HCT116 (cell line): Measurements from ENCODE around the gene CYP26B1. TPM values are rescaled to one million over a fixed set of nuclear protein-coding genes. Genes with fewer than 3 reads are reported as not detected.

Source experiments
- ATAC-seq: fragments of 200-7000 bp; cut with Tn5 transposase; 2 replicates; pipeline ENCODE4 v1.9.1; 2020; ENCODE audit warnings: mild to moderate bottlenecking, moderate library complexity
- BruUV-seq: library from RNA; stranded (reverse); fragments of 400-500 nt; replicated peaks from 2 replicates; lab custom pipeline; 2021; lab: Mats Ljungman, UMichigan
- CTCF ChIA-PET: fragments of 300-600 bp; sonication (Branson Sonifier 250); formaldehyde crosslinking; loops from one replicate; lab custom pipeline; 2021; ENCODE audit warnings: antibody characterized with exemption; lab: Charles Lee
- POLR2A ChIA-PET: fragments of 300-600, 350-600 bp; sonication (Branson Sonifier 250); formaldehyde crosslinking; loops from one replicate; lab custom pipeline; 2021; ENCODE audit warnings: antibody characterized with exemption; lab: Charles Lee
- RAD21 ChIA-PET, 2 experiments: fragments of 300-600 bp; sonication (Branson Sonifier 250); formaldehyde crosslinking; loops; one replicate each; lab custom pipeline; 2023; ENCODE audit warnings: low total read pairs in 2 of 2; ENCODE audit not compliant: uncharacterized antibody in 2 of 2, unreplicated experiment in 2 of 2, low non-redundant PET in 1 of 2; lab: Charles Lee
- DNase-seq: peaks from one replicate; pipeline ENCODE4 v3.0.0-alpha.2; 2010; ENCODE audit warnings: low read depth, low spot score
- H2AFZ ChIP-seq: fragments of 200-600 bp; shearing (Covaris generic), sonication (generic); 2 replicates; pipeline ENCODE4 v1.6.1; 2017; ENCODE audit warnings: low read depth, mixed run types, mixed read lengths, antibody characterized with exemption, low read length; ENCODE audit not compliant: poor library complexity, severe bottlenecking
- H3K27ac ChIP-seq: 2 replicates; pipeline ENCODE4 v1.5.1; 2012; ENCODE audit warnings: low read depth, low read length
- H3K27me3 ChIP-seq: fragments of 200-600 bp; sonication (generic); 2 replicates; pipeline ENCODE4 v1.6.1; 2016; ENCODE audit warnings: mixed run types, low read length, mixed read lengths; ENCODE audit not compliant: insufficient read depth
- H3K36me3 ChIP-seq, 2 experiments: fragments of 200-500 bp in 1 of 2; fragments of 200-600 bp in 1 of 2; sonication (Bioruptor generic) in 1 of 2; sonication (generic) in 1 of 2; 2 replicates each; pipeline versions ENCODE4 v1.5.1 to v1.6.1; 2014 to 2016; ENCODE audit warnings: low read length in 2 of 2, inconsistent platforms in 1 of 2, mixed read lengths in 1 of 2, mixed run types in 1 of 2; ENCODE audit not compliant: insufficient read depth in 2 of 2, control insufficient read depth in 1 of 2
- H3K4me1 ChIP-seq, 2 experiments: fragments of 200-600 bp in 1 of 2; sonication (generic) in 1 of 2; 2 replicates each; pipeline versions ENCODE4 v1.5.1 to v1.6.1; 2012 to 2017; ENCODE audit warnings: low read length in 2 of 2, inconsistent platforms in 1 of 2, mild to moderate bottlenecking in 1 of 2, mixed read lengths in 1 of 2, mixed run types in 1 of 2, moderate library complexity in 1 of 2; ENCODE audit not compliant: insufficient read depth in 2 of 2, control insufficient read depth in 1 of 2
- H3K4me2 ChIP-seq: fragments of 200-600 bp; sonication (generic); 2 replicates; pipeline ENCODE4 v1.6.1; 2017; ENCODE audit warnings: mixed run types, low read length, mixed read lengths
- H3K4me3 ChIP-seq, 2 experiments: fragments of 200-600 bp in 1 of 2; sonication (generic) in 1 of 2; replicated peaks in 1 of 2; 2 replicates each; pipeline ENCODE4 v1.5.1; 2011 to 2016; ENCODE audit warnings: low read length in 2 of 2, control low read depth in 1 of 2, low read depth in 1 of 2, mild to moderate bottlenecking in 1 of 2, mixed read lengths in 1 of 2, mixed run types in 1 of 2
- H3K79me2 ChIP-seq: fragments of 200-600 bp; sonication (generic); 2 replicates; pipeline ENCODE4 v1.6.1; 2017; ENCODE audit warnings: mild to moderate bottlenecking, mixed run types, low read length, moderate library complexity, mixed read lengths; ENCODE audit not compliant: insufficient read depth
- H3K9ac ChIP-seq: fragments of 200-600 bp; sonication (generic); 2 replicates; pipeline ENCODE4 v1.6.1; 2016; ENCODE audit warnings: low read length, mixed read lengths
- H3K9me2 ChIP-seq: fragments of 200-600 bp; sonication (generic), shearing (Covaris generic); 2 replicates; pipeline ENCODE4 v1.6.1; 2017; ENCODE audit warnings: mixed run types, mild to moderate bottlenecking, moderate library complexity; ENCODE audit not compliant: insufficient read depth
- H3K9me3 ChIP-seq, 2 experiments: fragments of 200-500 bp in 1 of 2; fragments of 200-600 bp in 1 of 2; sonication (Bioruptor generic) in 1 of 2; sonication (generic) in 1 of 2; 2 replicates each; pipeline ENCODE4 v1.6.1; 2014 to 2017; ENCODE audit warnings: low read length in 2 of 2, mixed read lengths in 2 of 2, inconsistent platforms in 1 of 2, low read depth in 1 of 2, mild to moderate bottlenecking in 1 of 2, mixed run types in 1 of 2, moderate library complexity in 1 of 2; ENCODE audit not compliant: control insufficient read depth in 1 of 2, insufficient read depth in 1 of 2
- H4K20me1 ChIP-seq: fragments of 200-600 bp; sonication (generic), shearing (Covaris generic); 2 replicates; pipeline ENCODE4 v1.6.1; 2017; ENCODE audit warnings: mixed run types, mild to moderate bottlenecking, moderate library complexity; ENCODE audit not compliant: insufficient read depth
- ATF3 ChIP-seq: IDR thresholded peaks from 2 replicates; pipeline ENCODE4 v1.6.1; 2012
- CEBPB ChIP-seq: IDR thresholded peaks from 2 replicates; pipeline ENCODE4 v1.6.1; 2012; ENCODE audit warnings: low read depth
- ELF1 ChIP-seq: IDR thresholded peaks from 2 replicates; pipeline ENCODE4 v1.6.1; 2012; ENCODE audit warnings: low read depth, borderline replicate concordance
- EZH2phosphoT487 ChIP-seq: fragments of 200-600 bp; IDR thresholded peaks from 2 replicates; pipeline ENCODE4 v1.6.1; 2018; ENCODE audit warnings: antibody characterized with exemption, borderline replicate concordance
- FOSL1 ChIP-seq: IDR thresholded peaks from 2 replicates; pipeline ENCODE4 v1.6.1; 2012; ENCODE audit warnings: low read depth
- JUND ChIP-seq: IDR thresholded peaks from 2 replicates; pipeline ENCODE4 v1.6.1; 2012
- POLR2A ChIP-seq: IDR thresholded peaks from 2 replicates; pipeline ENCODE4 v1.7.0; 2011; ENCODE audit warnings: borderline replicate concordance; ENCODE audit not compliant: insufficient read depth, insufficient read length; ENCODE audit errors: extremely low read depth
- POLR2AphosphoS5 ChIP-seq: IDR thresholded peaks from 2 replicates; pipeline ENCODE4 v1.6.1; 2011; ENCODE audit warnings: mild to moderate bottlenecking, low read depth, low read length, moderate library complexity
- SIN3A ChIP-seq: IDR thresholded peaks from 2 replicates; pipeline ENCODE4 v1.6.1; 2012; ENCODE audit warnings: low read depth
- SP1 ChIP-seq: IDR thresholded peaks from 2 replicates; pipeline ENCODE4 v1.6.1; 2012; ENCODE audit warnings: low read depth
- TCF7L2 ChIP-seq: IDR thresholded peaks from 2 replicates; pipeline ENCODE4 v1.7.0; 2011; ENCODE audit warnings: borderline replicate concordance, inconsistent platforms; ENCODE audit not compliant: insufficient read depth, insufficient read length; ENCODE audit errors: extremely low read depth
- YY1 ChIP-seq: IDR thresholded peaks from 2 replicates; pipeline ENCODE4 v1.6.1; 2011; ENCODE audit warnings: low read length, low read depth, moderate library complexity, mild to moderate bottlenecking; ENCODE audit not compliant: insufficient replicate concordance; ENCODE audit errors: extremely low read depth
- ZFX ChIP-seq: fragments of 450-650 bp; IDR thresholded peaks from 2 replicates; pipeline ENCODE4 v1.6.1; 2017
- ZNF274 ChIP-seq: fragments of 200-500 bp; sonication (Bioruptor generic); IDR thresholded peaks from 2 replicates; pipeline ENCODE4 v1.6.1; 2014; ENCODE audit warnings: mild to moderate bottlenecking, low read depth, low read length, inconsistent platforms
- intact Hi-C: fragments of 100-400 bp; cut with micrococcal nuclease; formaldehyde crosslinking; loops from 2 replicates; pipeline ENCODE4 v1.10.0; 2022
- total RNA-seq: library from RNA; stranded (reverse); gene quantifications from one replicate; pipeline ENCODE4 v1.2.1, GENCODE V29; 2021; ENCODE audit not compliant: unreplicated experiment
- TF ChIP-seq, protein P1 (sequence below): IDR thresholded peaks from 2 replicates; pipeline ENCODE4 v1.6.1; 2012
- TF ChIP-seq, protein P2 (sequence below): IDR thresholded peaks from 2 replicates; pipeline ENCODE4 v1.6.1; 2011; ENCODE audit warnings: mild to moderate bottlenecking, low read length, moderate library complexity; ENCODE audit not compliant: insufficient replicate concordance; ENCODE audit errors: extremely low read depth
- TF ChIP-seq, protein P3 (sequence below): IDR thresholded peaks from 2 replicates; pipeline ENCODE4 v1.6.1; 2012; ENCODE audit warnings: low read depth

CYP26B1 gene
- total RNA-seq, 1 experiment from 2014 or later: 21.1 TPM

GRCh38 chr2:72109291-72109690, 38.4 kb downstream of the CYP26B1 start:
- no peaks in the 10 kb centered on the region for H3K9me3 ChIP-seq
- ATAC-seq (no peak), DNase-seq (no peak)
- CTCF ChIA-PET: no interaction called here
- H3K27me3 ChIP-seq: no peaks in the 10 kb centered on the region
- H2AFZ ChIP-seq: no peak overlapping the region
- H3K9ac ChIP-seq: no peak overlapping the region
- no peak overlapping the region for H3K4me2 ChIP-seq
- RAD21 ChIA-PET: no interaction called here
- H3K9me2 ChIP-seq: no peaks in the 10 kb centered on the region
- intact Hi-C loops: no loop called here
- H4K20me1 ChIP-seq: no peaks in the 10 kb centered on the region
- no peaks in the 10 kb centered on the region for H3K79me2 ChIP-seq
- no peak overlapping the region for H3K4me3 ChIP-seq
- POLR2A ChIA-PET: no interaction called here
- H3K4me1 ChIP-seq: peaks cover 0 to 4% of the 10 kb centered on the region in 2 experiments; a peak in 1 of 4 replicates
- H3K27ac ChIP-seq: no peak overlapping the region
- no peaks in the 10 kb centered on the region for H3K36me3 ChIP-seq
- BruUV-seq: no TSS peak
- TF ChIP-seq YY1 (no peak), POLR2A (no peak), ZFX (no peak), SP1 (no peak), JUND (no peak), FOSL1 (no peak), CEBPB (no peak), EZH2phosphoT487 (no peak), TCF7L2 (no peak), ATF3 (no peak), ELF1 (no peak), ZNF274 (no peak), SIN3A (no peak), POLR2AphosphoS5 (no peak)
- TF ChIP-seq, protein P1, sequence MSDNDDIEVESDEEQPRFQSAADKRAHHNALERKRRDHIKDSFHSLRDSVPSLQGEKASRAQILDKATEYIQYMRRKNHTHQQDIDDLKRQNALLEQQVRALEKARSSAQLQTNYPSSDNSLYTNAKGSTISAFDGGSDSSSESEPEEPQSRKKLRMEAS: no peak
- TF ChIP-seq, protein P2, sequence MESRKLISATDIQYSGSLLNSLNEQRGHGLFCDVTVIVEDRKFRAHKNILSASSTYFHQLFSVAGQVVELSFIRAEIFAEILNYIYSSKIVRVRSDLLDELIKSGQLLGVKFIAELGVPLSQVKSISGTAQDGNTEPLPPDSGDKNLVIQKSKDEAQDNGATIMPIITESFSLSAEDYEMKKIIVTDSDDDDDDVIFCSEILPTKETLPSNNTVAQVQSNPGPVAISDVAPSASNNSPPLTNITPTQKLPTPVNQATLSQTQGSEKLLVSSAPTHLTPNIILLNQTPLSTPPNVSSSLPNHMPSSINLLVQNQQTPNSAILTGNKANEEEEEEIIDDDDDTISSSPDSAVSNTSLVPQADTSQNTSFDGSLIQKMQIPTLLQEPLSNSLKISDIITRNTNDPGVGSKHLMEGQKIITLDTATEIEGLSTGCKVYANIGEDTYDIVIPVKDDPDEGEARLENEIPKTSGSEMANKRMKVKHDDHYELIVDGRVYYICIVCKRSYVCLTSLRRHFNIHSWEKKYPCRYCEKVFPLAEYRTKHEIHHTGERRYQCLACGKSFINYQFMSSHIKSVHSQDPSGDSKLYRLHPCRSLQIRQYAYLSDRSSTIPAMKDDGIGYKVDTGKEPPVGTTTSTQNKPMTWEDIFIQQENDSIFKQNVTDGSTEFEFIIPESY: no peak
- TF ChIP-seq, protein P3, sequence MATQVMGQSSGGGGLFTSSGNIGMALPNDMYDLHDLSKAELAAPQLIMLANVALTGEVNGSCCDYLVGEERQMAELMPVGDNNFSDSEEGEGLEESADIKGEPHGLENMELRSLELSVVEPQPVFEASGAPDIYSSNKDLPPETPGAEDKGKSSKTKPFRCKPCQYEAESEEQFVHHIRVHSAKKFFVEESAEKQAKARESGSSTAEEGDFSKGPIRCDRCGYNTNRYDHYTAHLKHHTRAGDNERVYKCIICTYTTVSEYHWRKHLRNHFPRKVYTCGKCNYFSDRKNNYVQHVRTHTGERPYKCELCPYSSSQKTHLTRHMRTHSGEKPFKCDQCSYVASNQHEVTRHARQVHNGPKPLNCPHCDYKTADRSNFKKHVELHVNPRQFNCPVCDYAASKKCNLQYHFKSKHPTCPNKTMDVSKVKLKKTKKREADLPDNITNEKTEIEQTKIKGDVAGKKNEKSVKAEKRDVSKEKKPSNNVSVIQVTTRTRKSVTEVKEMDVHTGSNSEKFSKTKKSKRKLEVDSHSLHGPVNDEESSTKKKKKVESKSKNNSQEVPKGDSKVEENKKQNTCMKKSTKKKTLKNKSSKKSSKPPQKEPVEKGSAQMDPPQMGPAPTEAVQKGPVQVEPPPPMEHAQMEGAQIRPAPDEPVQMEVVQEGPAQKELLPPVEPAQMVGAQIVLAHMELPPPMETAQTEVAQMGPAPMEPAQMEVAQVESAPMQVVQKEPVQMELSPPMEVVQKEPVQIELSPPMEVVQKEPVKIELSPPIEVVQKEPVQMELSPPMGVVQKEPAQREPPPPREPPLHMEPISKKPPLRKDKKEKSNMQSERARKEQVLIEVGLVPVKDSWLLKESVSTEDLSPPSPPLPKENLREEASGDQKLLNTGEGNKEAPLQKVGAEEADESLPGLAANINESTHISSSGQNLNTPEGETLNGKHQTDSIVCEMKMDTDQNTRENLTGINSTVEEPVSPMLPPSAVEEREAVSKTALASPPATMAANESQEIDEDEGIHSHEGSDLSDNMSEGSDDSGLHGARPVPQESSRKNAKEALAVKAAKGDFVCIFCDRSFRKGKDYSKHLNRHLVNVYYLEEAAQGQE: no peak
- TF ChIP-seq, all 23 proteins: peak for 0
